Activated CD4-positive, alpha-beta T cell treated with anti-CD3 and anti-CD28 coated beads, Interleukin-2, amount 50 U/mL, for 16 hours (primary cell): ENCODE data around the gene UBE4B.
"Not testable (repeated sequence)": the region's sequence is repeated elsewhere in the genome, so short reads cannot be mapped to it uniquely, and the experiment has no call there.

Source experiments
- DNase-seq: peaks from one replicate; pipeline ENCODE4 v3.0.0-alpha.2; 2020

UBE4B gene

GRCh38 chr1:10213186-10213705 lies 180.5 kb downstream of the UBE4B start:
- DNase-seq = no peak

GRCh38 chr1:10216090-10216749 lies 183.5 kb downstream of the UBE4B start:
- DNase-seq = peak; percentile 50

- peak; percentile 69 for DNase-seq
These were observed 185.1 kb downstream of the UBE4B start for GRCh38 chr1:10217748-10218441.

GRCh38 chr1:10220200-10220599 lies 187.4 kb downstream of the UBE4B start:
- DNase-seq = no peak

- DNase-seq = not testable (repeated sequence)
These were observed 187.9 kb downstream of the UBE4B start for GRCh38 chr1:10220657-10221056.

- no peak for DNase-seq
These were observed 192.8 kb downstream of the UBE4B start for GRCh38 chr1:10225573-10225972.

GRCh38 chr1:10228528-10228927 lies 195.8 kb downstream of the UBE4B start:
- no peak for DNase-seq

GRCh38 chr1:10229903-10230302 lies 197.1 kb downstream of the UBE4B start:
- DNase-seq = no peak
